HepG2 (cell line): Measurements from ENCODE around the gene MAP3K20. TPM values are rescaled to one million over a fixed set of nuclear protein-coding genes. Genes with fewer than 3 reads are reported as not detected.

Source experiments
- ARID5B ChIP-seq: IDR thresholded peaks from 2 replicates; pipeline ENCODE4 v1.4.0; 2020; ENCODE audit warnings: mild to moderate bottlenecking, missing genetic modification reagents
- BRD4 ChIP-seq: sonication (generic); formaldehyde crosslinking; IDR thresholded peaks from 2 replicates; pipeline ENCODE4 v1.4.0; 2020; ENCODE audit warnings: missing genetic modification reagents
- GATAD1 ChIP-seq: IDR thresholded peaks from 2 replicates; pipeline ENCODE4 v1.6.1; 2016; ENCODE audit warnings: missing genetic modification reagents, missing compliant biosample characterization
- KDM5B ChIP-seq: sonication (generic); formaldehyde crosslinking; IDR thresholded peaks from 2 replicates; pipeline ENCODE4 v1.4.0; 2020; ENCODE audit warnings: missing genetic modification reagents, mild to moderate bottlenecking, borderline replicate concordance
- MXD1 ChIP-seq: sonication (generic); formaldehyde crosslinking; IDR thresholded peaks from 2 replicates; pipeline ENCODE4 v1.4.0; 2020; ENCODE audit warnings: mild to moderate bottlenecking, missing genetic modification reagents
- PPARG ChIP-seq: conservative IDR thresholded peaks from 2 replicates; pipeline ENCODE4 v1.6.1; 2016; ENCODE audit warnings: missing biosample characterization, missing genetic modification reagents
- RFXAP ChIP-seq: sonication (generic); formaldehyde crosslinking; IDR thresholded peaks from 2 replicates; pipeline ENCODE4 v1.4.0; 2020; ENCODE audit warnings: missing genetic modification reagents, borderline replicate concordance
- SAP130 ChIP-seq: IDR thresholded peaks from 2 replicates; pipeline ENCODE4 v1.6.1; 2016; ENCODE audit warnings: low read depth
- SP4 ChIP-seq: sonication (generic); formaldehyde crosslinking; IDR thresholded peaks from 2 replicates; pipeline ENCODE4 v1.8.1; 2023; ENCODE audit warnings: mild to moderate bottlenecking, missing genetic modification reagents
- TEAD3 ChIP-seq: optimal IDR thresholded peaks from 2 replicates; pipeline ENCODE3; 2016; ENCODE audit warnings: borderline replicate concordance
- ZBTB4 ChIP-seq: sonication (generic); formaldehyde crosslinking; IDR thresholded peaks from 2 replicates; pipeline ENCODE4 v1.4.0; 2020; ENCODE audit warnings: missing genetic modification reagents, mild to moderate bottlenecking, borderline replicate concordance
- ZFP91 ChIP-seq: sonication (generic); formaldehyde crosslinking; IDR thresholded peaks from 2 replicates; pipeline ENCODE4 v1.9.0; 2022; ENCODE audit warnings: missing genetic modification reagents, mild to moderate bottlenecking, borderline replicate concordance
- ZNF558 ChIP-seq: sonication (generic); formaldehyde crosslinking; IDR thresholded peaks from 2 replicates; pipeline ENCODE4 v1.9.0; 2022; ENCODE audit warnings: mild to moderate bottlenecking, missing genetic modification reagents, borderline replicate concordance
- ZNF607 ChIP-seq: sonication (generic); formaldehyde crosslinking; IDR thresholded peaks from 2 replicates; pipeline ENCODE4 v1.5.1; 2020; ENCODE audit warnings: missing genetic modification reagents, mild to moderate bottlenecking, borderline replicate concordance
- ZNF800 ChIP-seq: sonication (generic); formaldehyde crosslinking; IDR thresholded peaks from 2 replicates; pipeline ENCODE4 v1.4.0; 2020; ENCODE audit warnings: missing genetic modification reagents
- polyA plus RNA-seq, 8 experiments: library from polyadenylated mRNA; depleted of rRNA in 3 of 8; stranded (reverse) in 7 of 8; unstranded in 1 of 8; fragments of >200 nt; fragmentation: Illumina TruSeq in 4 of 8; extraction: Trizol in 4 of 8; gene quantifications; 2 replicates each; pipeline versions ENCODE4 v1.2.1 to v1.2.3, GENCODE V29; 2011 to 2016; ENCODE audit warnings: low read depth in 4 of 8, missing spikeins in 1 of 8, mixed read lengths in 1 of 8; ENCODE audit not compliant: insufficient read depth in 1 of 8
- total RNA-seq, 5 experiments: library from RNA; depleted of rRNA; stranded (reverse); fragments of >200 nt; fragmentation: Illumina TruSeq; extraction: Trizol; gene quantifications; 2 replicates each; pipeline ENCODE4 v1.2.3, GENCODE V29; 2016; ENCODE audit warnings: low read depth in 1 of 5

The MAP3K20 gene
- total and polyA plus RNA-seq, 2 of the 13 experiments (the other 11 are each of a cell fraction or from before 2014, with no cell fraction given) = 5.2 to 13.5 TPM

GRCh38 chr2:173075781-173076580 lies at the start of gene MAP3K20 (continued):
- TF ChIP-seq GATAD1 (CRISPR knock-in tag) = peak; percentile 22; the same call in 1 of the 2 replicates
- peak; percentile 33 for TF ChIP-seq TEAD3 (CRISPR knock-in tag)
- TF ChIP-seq SP4 (CRISPR knock-in tag) = peak; percentile 61
- 0 out of 2 replicates have a peak, but pooled peaks have one; percentile 26 for TF ChIP-seq RFXAP
- no peak; the same call in 1 of the 2 replicates for TF ChIP-seq ZNF607 (CRISPR knock-in tag)
- peak; percentile 63; the same call in 1 of the 2 replicates for TF ChIP-seq KDM5B (CRISPR knock-in tag)
- TF ChIP-seq ZFP91 (CRISPR knock-in tag) = peak; percentile 11; the same call in 1 of the 2 replicates
- TF ChIP-seq ARID5B (CRISPR knock-in tag) = peak; percentile 21; the same call in 1 of the 2 replicates
- TF ChIP-seq SAP130 = peak; percentile 75
- peak; percentile 15; the same call in 1 of the 2 replicates for TF ChIP-seq MXD1 (CRISPR knock-in tag)
- no peak; the same call in 1 of the 2 replicates for TF ChIP-seq ZNF800 (CRISPR knock-in tag)
- TF ChIP-seq ZNF558 (CRISPR knock-in tag) = peak; percentile 69; the same call in 1 of the 2 replicates
- TF ChIP-seq PPARG (CRISPR knock-in tag) = no peak
- no peak for TF ChIP-seq ZBTB4 (CRISPR knock-in tag)
- peak; percentile 77; the same call in 1 of the 2 replicates for TF ChIP-seq BRD4 (CRISPR knock-in tag)
